Heart left ventricle (tissue), 16 donors: ENCODE measurements around the gene DHX16. TPM values are rescaled to one million over a fixed set of nuclear protein-coding genes. Genes with fewer than 3 reads are reported as not detected.

Source experiments
- ATAC-seq, 4 donors: fragments of 200-7000 bp; cut with Tn5 transposase; one replicate each; pipeline ENCODE4 v1.9.1; 2020 to 2022; ENCODE audit warnings: moderate library complexity in 4 of 4, mild to moderate bottlenecking in 3 of 4, moderate number of reproducible peaks in 1 of 4
- DNase-seq, 5 donors: peaks; one replicate each; pipeline ENCODE4 v3.0.0-alpha.2; 2020
- H3K27ac ChIP-seq, 12 donors: fragments of 200-600 bp; sonication (generic) in 4 of 12; one replicate each; pipeline versions ENCODE4 v1.5.0 to v1.8.0; 2016 to 2022; ENCODE audit warnings: mild to moderate bottlenecking in 2 of 12
- H3K27me3 ChIP-seq, 9 donors: fragments of 200-600 bp; sonication (generic) in 2 of 9; one replicate each; pipeline versions ENCODE4 v1.5.1 to v1.8.0; 2016 to 2022; ENCODE audit warnings: mild to moderate bottlenecking in 3 of 9
- H3K36me3 ChIP-seq, 9 donors: fragments of 200-600 bp; sonication (generic) in 2 of 9; one replicate each; pipeline versions ENCODE4 v1.5.0 to v1.8.0; 2018 to 2022; ENCODE audit warnings: mild to moderate bottlenecking in 2 of 9
- H3K4me1 ChIP-seq, 12 donors: fragments of 200-600 bp; sonication (generic) in 4 of 12; one replicate each; pipeline versions ENCODE4 v1.5.0 to v1.8.0; 2016 to 2022; ENCODE audit warnings: mild to moderate bottlenecking in 3 of 12
- H3K4me3 ChIP-seq, 12 donors: fragments of 200-600 bp; sonication (generic) in 4 of 12; one replicate each; pipeline versions ENCODE4 v1.5.0 to v1.8.0; 2017 to 2022; ENCODE audit warnings: mild to moderate bottlenecking in 9 of 12, moderate library complexity in 4 of 12
- H3K9me3 ChIP-seq, 12 donors: fragments of 200-600 bp; sonication (generic) in 4 of 12; one replicate each; pipeline versions ENCODE4 v1.5.0 to v1.8.0; 2016 to 2022; ENCODE audit warnings: mild to moderate bottlenecking in 1 of 12
- CTCF ChIP-seq, 12 donors: fragments of 200-600 bp; sonication (generic) in 4 of 12; IDR thresholded peaks; one replicate each; pipeline versions ENCODE4 v1.5.0 to v1.8.0; 2018 to 2022; ENCODE audit warnings: antibody characterized with exemption in 12 of 12, mild to moderate bottlenecking in 5 of 12
- POLR2A ChIP-seq, 2 donors: fragments of 450-650 bp; IDR thresholded peaks; one replicate each; pipeline ENCODE4 v1.6.1; 2017; ENCODE audit warnings: antibody characterized with exemption in 2 of 2, mild to moderate bottlenecking in 2 of 2, moderate library complexity in 2 of 2
- WGBS, 4 donors: extraction: QIAGEN DNeasy Blood & Tissue Kit in 2 of 4; methylation state at CpG; one replicate each; pipeline versions ENCODE4 v1.1.5 to v1.1.7; 2013 to 2018; 5-methylcytosine and 5-hydroxymethylcytosine counted together
- intact Hi-C, 10 donors: fragments of 100-400 bp; cut with DNase I; formaldehyde crosslinking; loops; one replicate each; pipeline versions ENCODE4 v1.11.1 to v1.14.2; 2022
- polyA plus RNA-seq, 2 donors: library from polyadenylated mRNA; stranded (reverse); fragments of 200-250 nt; gene quantifications; one replicate each; pipeline ENCODE4 v1.2.3, GENCODE V29; 2013
- total RNA-seq, 9 donors: library from RNA; depleted of rRNA in 2 of 9; stranded (reverse); fragments of >200 nt in 2 of 9; fragmentation: NEBNext Ultra II Directional in 3 of 9; extraction: Animal tissue kit (Norgen Biotek cat#: 25700) in 3 of 9; gene quantifications; one replicate each; pipeline versions ENCODE4 v1.1.0 to v1.2.4, GENCODE V29; 2016 to 2023
- donor health status: ischemic (EF 13 %, LVEDD 7.1; RV severe dilation, severe dysfunction).
- donor health status: healthy with polysubstance abuse.
- donor health status: DM: no; HTN: yes; CAD: no.
- donor health status: DM: no; HTN: no; CAD: no.
- donor health status: ischemic (EF 25% LVEDD 6.9; RV normal size, moderate dysfunction).
- donor health status: ischemic (EF 25% LVEDD 5.7; RV mildly dilated, moderate dysfunction).
- donor health status: healthy.
- donor health status: DM: yes; HTN: yes; CAD: no.
- donor health status: ischemic (EF 35%, LVEDD 5.7; RV mildly dilated, moderate dysfunction).
- donor health status: nonischemic (EF 11% LVEDD 7.7; RV severe dilation, severe dysfunction).
- donor health status: DM: yes; HTN: yes; CAD: no.
- donor health status: PGD.
- donor health status: ischemic (EF 29% LVEDD 5.4; RV normal size, mild dysfunction).
- donor health status: nonischemic (EF 23%, LVEDD 6.1; RV moderate dilation, normal function).

Gene DHX16
- total and polyA plus RNA-seq, 11 donors = 16.1 to 39.4 (median 21.0) TPM

GRCh38 chr6:30714263-30714662, 41.5 kb upstream of the DHX16 start:
- Histone ChIP-seq H3K27ac (no peak overlapping the region), H3K9me3 (no peaks in the 10 kb centered on the region), H3K4me3 (no peak overlapping the region), H3K4me1 (peaks cover 0 to 28% (median 19%) of the 10 kb centered on the region in 12 donors), H3K27me3 (no peaks in the 10 kb centered on the region), H3K36me3 (peaks cover 0 to 61% (median 52%) of the 10 kb centered on the region in 9 donors)
- no peak for ATAC-seq
- intact Hi-C loops = loop anchor here in 1 of 10 donors (2.0 kb wide), 1 partner anchor 23 kb away; the partner anchor contains the start of gene NRM
- no peak for TF ChIP-seq CTCF (IDR thresholded peaks at IDR 0.05)
- TF ChIP-seq POLR2A (IDR thresholded peaks at IDR 0.05) = no peak
- 93 to 100% (median 98%) methylated on average over 1 of the region's 1 CpG for WGBS, 4 donors
- no peak for DNase-seq

GRCh38 chr6:30712441-30712945, 39.7 kb upstream of the DHX16 start:
- intact Hi-C loops = no loop called here
- WGBS, 4 donors = 65 to 73% (median 68%) methylated on average over 7 of the region's 7 CpGs
- TF ChIP-seq POLR2A (IDR thresholded peaks at IDR 0.05) (no peak), CTCF (IDR thresholded peaks at IDR 0.05) (no peak)
- DNase-seq = no peak
- no peaks in the 10 kb centered on the region for H3K27me3 ChIP-seq
- H3K4me1 ChIP-seq = peaks cover 0 to 12% (median 6%) of the 10 kb centered on the region in 12 donors
- H3K4me3 ChIP-seq = no peak overlapping the region
- peaks cover 0 to 79% (median 67%) of the 10 kb centered on the region in 9 donors for H3K36me3 ChIP-seq
- no peaks in the 10 kb centered on the region for H3K9me3 ChIP-seq
- no peak for ATAC-seq
- H3K27ac ChIP-seq = no peak overlapping the region

GRCh38 chr6:30711758-30712380, 39.1 kb upstream of the DHX16 start:
- DNase-seq (no peak), ATAC-seq (no peak)
- H3K4me1 ChIP-seq = peaks cover 0 to 11% (median 6%) of the 10 kb centered on the region in 12 donors
- H3K27me3 ChIP-seq = no peaks in the 10 kb centered on the region
- intact Hi-C loops = no loop called here
- no peak overlapping the region for H3K4me3 ChIP-seq
- H3K36me3 ChIP-seq = peaks cover 0 to 85% (median 74%) of the 10 kb centered on the region in 9 donors
- H3K9me3 ChIP-seq = no peaks in the 10 kb centered on the region
- no peak overlapping the region for H3K27ac ChIP-seq
- WGBS, 4 donors = 80 to 100% (median 88%) methylated on average over 1 of the region's 1 CpG
- TF ChIP-seq CTCF (IDR thresholded peaks at IDR 0.05) (no peak), POLR2A (IDR thresholded peaks at IDR 0.05) (no peak)

GRCh38 chr6:30709101-30709868, 36.5 kb upstream of the DHX16 start:
- Histone ChIP-seq H3K36me3 (peaks cover 0 to 98% (median 74%) of the 10 kb centered on the region in 9 donors), H3K27me3 (no peaks in the 10 kb centered on the region), H3K4me1 (peaks cover 0 to 5% (median 0%) of the 10 kb centered on the region in 12 donors), H3K9me3 (no peaks in the 10 kb centered on the region), H3K27ac (no peak overlapping the region), H3K4me3 (no peak overlapping the region)
- no peak for TF ChIP-seq POLR2A (IDR thresholded peaks at IDR 0.05)
- no peak for TF ChIP-seq CTCF (IDR thresholded peaks at IDR 0.05)
- intact Hi-C loops = no loop called here
- WGBS, 4 donors = 89 to 100% (median 96%) methylated on average over 2 of the region's 2 CpGs
- DNase-seq (no peak), ATAC-seq (no peak)
